Adipose tissue (tissue), 3 donors: ENCODE results near the gene KCNN1. TPM values are rescaled to one million over a fixed set of nuclear protein-coding genes. Genes with fewer than 3 reads are reported as not detected.

Experiments
- H3K27ac ChIP-seq: one replicate; pipeline ENCODE4 v1.5.1; 2013; ENCODE audit warnings: low read depth, low read length
- WGBS, 3 donors: extraction: QIAGEN DNeasy Blood & Tissue Kit; methylation state at CpG; one replicate each; pipeline ENCODE4 v1.1.7; 2013; 5-methylcytosine and 5-hydroxymethylcytosine counted together
- polyA plus RNA-seq, 3 donors: library from polyadenylated mRNA; stranded (reverse); fragments of 200-250 nt; gene quantifications; one replicate each; pipeline ENCODE4 v1.2.3, GENCODE V29; 2013
- donor health status: healthy with polysubstance abuse.
- donor health status: Bipolar disorder and iron deficiency.
- donor health status: healthy.

The KCNN1 gene
- polyA plus RNA-seq, 3 donors: 0.06 to 0.34 TPM; not detected in 1

DNA sequence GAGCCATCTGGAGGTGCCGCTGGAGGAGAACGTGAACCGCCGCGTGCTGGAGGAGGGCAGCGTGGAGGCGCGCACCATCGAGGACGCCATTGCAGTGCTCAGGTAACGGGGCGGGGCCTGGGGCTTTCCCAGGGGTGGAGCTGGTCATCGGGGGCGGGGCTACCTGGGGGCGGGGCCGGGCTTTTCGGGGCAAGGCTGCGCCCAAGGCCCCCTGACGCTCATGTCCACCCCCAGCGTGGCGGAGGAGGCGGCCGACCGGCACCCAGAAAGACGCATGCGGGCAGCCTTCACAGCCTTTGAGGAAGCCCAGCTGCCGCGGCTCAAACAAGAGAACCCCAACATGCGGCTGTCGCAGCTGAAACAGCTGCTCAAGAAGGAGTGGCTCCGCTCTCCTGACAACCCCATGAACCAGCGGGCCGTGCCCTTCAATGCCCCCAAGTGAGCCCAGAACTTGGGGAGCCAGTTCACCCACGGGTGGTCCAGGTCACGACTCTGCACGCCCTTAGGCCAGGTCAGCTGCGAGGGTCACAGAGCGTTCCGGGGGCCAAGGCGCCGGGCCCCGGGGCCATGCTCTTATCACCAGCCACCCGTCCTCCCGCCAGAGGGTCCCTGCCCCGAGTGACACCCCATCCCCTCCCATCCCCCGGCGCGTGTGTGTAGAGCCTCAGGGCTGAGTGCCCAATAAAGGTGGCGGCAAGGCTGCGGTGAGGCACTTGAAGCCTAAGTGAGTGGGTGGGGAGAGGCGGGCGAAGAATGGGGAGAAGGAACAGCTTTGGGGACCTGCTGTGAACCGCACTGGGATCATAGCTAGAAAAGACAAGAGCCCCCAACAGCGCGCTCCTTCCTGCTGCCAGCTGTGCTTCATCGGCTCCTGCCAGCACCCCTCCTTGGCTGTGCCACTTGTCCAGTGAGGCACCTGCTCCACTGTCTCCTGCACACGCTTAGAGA, 23.4 kb upstream of the KCNN1 start:
- 71 to 78% (median 77%) methylated on average over 47 to 57 of the region's 57 CpGs for WGBS, 3 donors
- H3K27ac ChIP-seq: no peak overlapping the region

DNA sequence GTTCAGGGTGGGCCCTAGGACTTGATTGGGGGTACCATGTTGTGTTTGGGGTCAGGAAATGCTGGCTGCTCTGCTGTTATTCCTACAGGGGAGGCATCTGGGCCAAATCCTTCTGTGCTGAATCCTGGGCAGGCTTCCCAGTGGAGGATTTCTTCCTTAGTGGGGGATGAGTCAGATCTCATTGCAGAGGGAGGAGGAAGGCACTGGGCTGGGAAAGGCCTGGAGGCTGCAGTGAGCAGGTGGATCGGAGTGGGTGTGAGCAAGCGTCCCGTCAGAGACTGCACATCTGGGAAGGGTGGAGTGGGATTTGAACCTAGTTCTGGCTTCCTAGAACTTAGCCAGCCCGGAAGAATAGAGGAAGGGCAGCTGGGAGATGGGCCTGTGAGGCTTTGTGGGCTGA, 22.6 kb upstream of the KCNN1 start:
- no peak overlapping the region for H3K27ac ChIP-seq
- 57 to 77% (median 72%) methylated on average over 4 of the region's 4 CpGs for WGBS, 3 donors

DNA sequence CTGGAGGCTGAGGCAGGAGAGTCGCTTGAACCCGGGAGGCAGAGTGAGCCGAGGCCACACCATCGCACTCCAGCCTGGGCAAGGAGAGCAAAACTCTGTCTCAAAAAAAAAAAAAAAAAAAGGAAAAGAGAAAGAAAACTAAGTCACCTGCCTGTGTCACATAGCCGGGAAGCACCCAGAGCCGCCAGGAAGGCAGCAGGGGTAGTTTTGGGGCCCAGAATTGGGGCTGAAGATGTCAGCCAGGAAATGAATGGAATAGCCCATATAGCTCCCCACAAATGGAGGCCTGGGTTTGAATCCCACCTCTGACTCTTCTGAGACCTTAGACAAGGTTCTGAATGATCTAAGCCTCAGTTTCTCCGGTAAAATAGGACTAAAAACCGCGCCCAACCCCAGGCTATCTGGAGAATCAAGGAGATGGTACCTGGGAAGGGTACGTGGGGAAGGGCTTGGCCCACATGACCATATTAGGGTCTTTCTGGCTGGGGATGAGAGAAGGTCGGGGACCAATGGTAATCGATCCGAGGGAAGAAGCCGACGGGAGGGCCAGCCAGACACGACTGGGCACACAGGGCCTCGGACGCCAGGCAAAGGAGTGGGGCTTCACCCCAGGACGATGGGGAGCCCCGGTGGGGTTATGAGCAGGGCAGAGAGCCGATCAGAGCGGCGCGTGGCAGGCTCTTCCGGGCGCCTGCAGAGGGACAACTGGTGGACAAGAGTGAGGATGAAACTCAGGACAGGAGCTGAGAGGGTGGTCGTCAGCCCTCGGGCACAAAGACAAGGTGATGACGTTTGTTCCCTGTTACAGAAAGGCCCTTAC, 19.7 kb upstream of the KCNN1 start:
- WGBS, 3 donors: 16 to 21% (median 18%) methylated on average over 27 to 29 of the region's 29 CpGs
- no peak overlapping the region for H3K27ac ChIP-seq

DNA sequence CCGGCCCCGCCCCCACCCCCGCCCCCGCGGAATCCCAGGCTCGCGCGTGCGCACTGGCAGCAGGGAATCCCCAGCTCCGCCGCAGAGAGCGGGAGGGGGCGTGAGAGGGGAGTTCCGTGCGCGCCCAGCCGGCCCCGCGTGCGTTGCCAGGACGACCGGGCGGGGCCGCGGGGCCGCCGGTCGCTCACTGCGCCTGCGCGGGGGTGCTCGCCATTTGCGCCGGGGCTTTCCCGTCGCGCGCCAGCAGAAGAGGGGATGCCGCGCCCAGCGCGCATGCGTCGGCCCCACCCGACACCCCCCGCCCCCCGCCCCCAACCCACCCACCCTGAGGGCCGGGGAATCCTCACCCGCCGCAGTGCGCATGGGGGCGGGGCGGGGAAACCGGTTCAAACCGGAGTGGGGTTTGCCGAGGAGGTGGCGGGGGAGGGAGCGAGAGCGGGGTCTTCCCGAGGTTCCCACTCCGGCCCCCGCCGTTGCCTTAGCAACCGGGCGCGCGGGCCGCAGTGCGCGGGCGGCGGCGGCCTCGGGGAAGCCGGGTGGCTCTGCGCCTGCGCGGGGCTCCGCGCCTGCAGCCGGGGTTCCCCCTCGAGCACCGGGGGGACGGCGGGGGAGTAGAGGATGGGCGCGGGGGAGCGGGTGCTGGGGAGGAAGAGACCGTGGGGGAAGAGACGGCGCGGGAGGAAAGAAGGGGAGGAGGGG, 18.9 kb upstream of the KCNN1 start:
- no peak overlapping the region for H3K27ac ChIP-seq
- 1 to 2% (median 1%) methylated on average over 54 to 92 of the region's 92 CpGs for WGBS, 3 donors

DNA sequence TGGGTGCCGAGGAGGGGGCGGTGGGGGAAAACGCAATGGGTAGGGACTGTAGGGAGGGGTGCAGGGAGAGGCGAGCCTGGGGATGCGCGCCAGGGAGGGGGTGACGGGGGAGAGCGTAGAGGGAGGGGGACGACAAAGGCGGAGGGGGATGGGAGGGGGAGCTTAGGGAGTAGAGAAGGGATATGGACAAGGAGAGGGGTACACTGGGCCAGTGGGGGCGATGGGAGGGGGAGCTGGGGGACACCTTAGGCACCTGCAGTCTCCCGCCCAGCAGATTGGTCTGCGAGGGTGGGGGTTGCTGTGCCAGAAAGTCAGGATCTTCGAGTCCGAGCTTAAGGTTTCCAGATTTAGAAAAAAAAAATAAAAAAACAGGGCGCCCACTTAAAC, 18.4 kb upstream of the KCNN1 start:
- 0 to 2% (median 0%) methylated on average over 7 to 16 of the region's 16 CpGs for WGBS, 3 donors
- no peak overlapping the region for H3K27ac ChIP-seq

DNA sequence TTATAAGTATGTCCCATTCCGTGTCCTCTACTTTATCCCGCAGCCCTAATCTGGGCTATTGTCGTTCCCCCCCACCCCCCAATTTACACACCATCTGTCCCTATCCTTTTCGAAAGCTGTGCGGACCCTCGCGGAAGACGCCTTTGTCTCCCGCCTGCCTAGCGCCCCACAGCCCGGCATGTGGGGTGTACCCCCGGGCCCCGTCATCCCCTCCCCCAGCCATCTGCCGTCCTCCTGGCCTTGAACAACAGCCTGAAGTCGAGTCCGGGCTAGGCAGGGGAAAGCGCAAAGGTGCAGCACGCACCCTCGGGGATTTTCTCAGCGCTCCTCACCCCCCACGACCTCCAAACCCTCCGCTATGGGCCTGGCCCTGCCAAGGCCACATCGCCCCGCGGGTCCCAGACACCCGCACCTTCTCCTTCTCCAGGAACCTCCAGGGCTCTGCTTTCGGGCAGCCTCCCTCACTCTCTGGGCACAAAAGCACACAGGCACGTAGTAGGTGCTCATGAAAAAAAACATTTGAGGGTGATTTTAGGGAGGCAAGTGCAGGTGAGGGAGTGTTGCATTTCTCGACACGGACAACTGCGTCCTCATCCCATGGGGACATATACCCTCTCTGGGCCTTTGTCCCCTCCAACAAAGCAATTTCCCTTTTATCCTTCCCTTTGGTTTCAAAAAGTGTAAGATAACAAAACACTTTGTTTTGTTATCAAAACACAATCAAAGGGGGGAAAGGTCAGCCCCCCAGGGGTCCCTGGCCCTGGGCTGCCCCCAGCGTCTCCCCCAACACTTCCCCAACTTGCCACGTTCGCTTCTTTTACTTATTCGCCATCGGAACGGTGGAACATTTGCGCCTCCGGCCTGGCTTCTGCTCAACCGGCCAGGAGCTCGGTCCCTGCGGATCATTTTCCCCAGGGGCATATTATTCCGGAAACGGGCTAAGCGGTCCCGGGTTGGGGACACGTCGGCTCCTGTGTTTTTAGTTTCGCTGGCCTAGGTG, 17.7 kb upstream of the KCNN1 start:
- WGBS, 3 donors: 18 to 23% (median 19%) methylated on average over 49 of the region's 49 CpGs
- H3K27ac ChIP-seq: no peak overlapping the region

DNA sequence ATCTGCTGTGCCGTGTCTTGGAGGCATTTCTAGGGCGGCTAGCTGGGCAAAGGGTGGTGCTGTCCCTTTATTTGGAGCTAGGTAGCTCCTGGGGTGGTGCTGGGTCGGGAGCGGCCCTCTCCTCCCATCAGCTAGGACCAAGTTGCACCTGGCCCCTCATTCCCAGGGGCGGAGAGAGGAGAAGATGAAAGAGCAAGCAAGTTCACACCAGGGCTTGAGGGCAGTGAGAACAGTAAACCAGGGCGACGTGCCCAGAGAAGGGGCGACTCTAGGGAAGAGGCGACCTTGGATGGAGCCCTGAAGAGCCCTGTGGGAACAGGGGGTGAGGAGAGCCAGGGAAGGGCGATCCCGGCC, 17.0 kb upstream of the KCNN1 start:
- 11 to 20% (median 18%) methylated on average over 11 of the region's 11 CpGs for WGBS, 3 donors
- H3K27ac ChIP-seq: no peak overlapping the region

DNA sequence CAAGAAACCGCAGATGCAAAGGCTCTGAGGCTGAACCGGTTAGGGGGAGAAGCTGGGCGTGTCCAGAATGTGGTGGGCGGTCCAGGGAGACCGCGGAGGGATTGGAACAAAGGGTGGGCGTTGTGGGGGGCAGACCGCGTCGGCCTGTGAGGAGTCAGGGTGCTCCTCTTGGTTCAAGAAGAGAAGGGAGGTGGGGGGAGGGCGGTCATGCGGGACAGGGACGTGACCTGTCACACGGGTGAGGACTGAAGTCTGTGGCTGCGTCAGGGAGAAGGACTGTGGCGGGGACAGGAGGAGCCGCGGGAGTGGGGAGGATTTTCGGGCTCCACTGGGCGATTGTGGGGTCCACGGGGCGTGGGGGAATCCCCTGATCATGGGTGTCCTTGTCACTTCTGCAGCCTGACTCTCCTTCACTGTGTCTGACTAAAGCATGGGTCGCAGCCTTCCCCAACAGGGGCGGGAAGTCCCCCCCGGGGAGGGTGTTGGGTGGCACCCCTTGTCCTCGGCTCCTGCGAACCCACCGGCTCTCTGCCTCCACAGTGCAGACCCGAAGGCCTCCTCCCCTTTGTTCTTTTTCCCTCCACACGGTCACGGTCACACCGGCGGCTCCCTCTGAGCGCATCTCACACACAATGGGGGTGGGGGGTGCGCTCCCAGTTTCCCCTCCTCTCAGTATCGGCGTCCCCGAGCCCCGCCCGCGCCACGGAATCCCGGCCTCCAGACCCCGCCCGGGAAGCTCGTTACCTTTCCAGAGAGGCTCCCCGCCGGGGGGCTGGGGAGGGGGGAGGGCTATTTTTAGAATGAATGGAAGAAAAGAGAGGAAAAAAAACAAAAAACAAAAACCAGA, 16.4 kb upstream of the KCNN1 start:
- WGBS, 3 donors: 1 to 2% (median 2%) methylated on average over 47 to 48 of the region's 48 CpGs
- no peak overlapping the region for H3K27ac ChIP-seq

DNA sequence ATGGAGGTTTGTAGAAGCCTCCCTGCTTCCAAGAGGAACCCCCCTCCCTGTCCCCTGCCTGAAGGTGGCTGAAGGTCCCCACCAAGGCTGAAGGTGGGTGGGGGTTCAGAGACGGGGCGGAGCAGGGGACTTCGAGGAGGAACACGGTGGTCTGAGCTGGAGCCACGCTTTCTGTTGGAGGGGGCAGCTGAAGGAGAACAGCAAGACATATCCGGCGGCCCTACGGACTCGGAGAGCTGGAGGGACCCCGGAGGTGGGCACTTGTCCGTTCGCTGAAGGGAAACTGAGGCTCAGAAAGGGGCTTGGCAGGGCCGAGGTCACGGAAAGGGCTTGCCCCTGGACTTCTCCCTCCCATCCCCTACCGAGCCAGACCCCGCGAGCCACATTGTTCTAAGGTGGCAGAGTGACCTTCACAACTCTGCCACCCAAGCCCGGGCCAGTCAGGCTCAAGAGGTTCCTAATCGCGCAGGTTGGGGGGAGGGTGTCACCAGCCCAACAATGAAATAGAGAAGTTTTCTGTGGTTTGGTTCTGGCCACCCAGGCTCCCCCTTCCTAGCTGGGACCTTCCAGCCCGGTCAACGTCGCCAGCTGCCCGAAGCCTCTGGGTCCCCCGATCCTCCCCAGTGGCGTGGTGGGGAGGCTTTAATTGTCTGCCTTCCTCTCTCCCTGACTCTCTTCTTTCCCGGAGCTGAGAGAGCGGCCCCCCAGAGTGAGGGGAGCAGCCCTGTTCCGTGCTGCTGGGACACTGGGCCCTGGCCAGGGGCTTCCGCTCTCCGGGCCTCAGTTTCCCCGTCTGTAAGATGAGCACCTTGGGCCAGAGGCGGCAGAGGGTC, 15.5 kb upstream of the KCNN1 start:
- WGBS, 3 donors: 1 to 2% (median 2%) methylated on average over 32 to 33 of the region's 33 CpGs

DNA sequence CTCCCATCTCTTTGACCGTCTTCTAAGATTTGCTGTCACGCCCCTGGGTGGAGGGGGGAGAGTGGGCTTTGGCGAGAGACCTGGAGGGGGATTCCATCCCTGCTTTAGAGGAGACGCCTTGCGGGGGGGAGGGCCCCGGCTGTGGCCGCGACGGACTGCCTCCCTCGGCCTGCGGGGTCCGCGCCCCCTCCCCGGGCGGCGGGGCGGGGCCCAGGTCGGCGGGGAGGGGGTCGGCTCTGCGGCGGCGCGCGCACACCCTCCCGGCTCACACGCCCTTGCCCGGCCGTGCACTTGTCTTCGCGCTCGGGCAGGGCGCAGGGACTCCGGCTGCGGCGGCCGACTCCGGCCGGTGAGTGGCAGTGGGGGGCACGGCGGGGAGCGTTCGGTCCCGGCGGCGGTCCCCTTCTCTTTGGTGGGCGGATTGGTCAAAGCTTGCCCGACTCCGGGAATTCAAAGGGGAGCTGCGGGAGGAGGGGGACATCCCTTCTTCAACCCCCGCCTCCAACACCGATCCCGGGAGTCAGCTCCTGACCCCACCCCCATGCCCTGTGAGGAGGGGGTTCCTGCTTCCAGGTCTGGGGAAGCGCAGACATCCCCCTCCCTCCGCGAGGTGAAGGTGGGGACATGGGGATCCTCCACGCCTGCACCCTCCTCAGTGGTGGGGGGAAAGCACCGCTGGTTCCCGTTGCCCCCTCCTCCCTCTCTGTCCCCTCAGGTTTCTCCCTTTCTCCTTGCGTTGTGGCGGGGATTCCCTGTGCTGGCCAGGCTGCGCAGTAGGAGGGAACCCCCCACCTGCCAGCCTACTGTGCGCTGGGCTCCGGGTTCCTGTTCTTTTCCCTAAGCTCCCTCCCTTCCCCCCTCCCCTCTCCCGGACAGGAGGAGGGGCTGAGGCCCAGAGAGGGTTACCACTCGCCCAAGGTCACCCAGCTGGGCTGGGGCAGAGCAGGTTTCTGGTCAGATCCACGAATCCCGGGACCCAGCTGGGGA, 14.6 kb upstream of the KCNN1 start:
- WGBS, 3 donors: 1 to 2% (median 1%) methylated on average over 55 to 68 of the region's 68 CpGs
- no peak overlapping the region for H3K27ac ChIP-seq

More for the DNA sequence above, 15.5 kb upstream of the KCNN1 start:
- H3K27ac ChIP-seq: no peak overlapping the region

DNA sequence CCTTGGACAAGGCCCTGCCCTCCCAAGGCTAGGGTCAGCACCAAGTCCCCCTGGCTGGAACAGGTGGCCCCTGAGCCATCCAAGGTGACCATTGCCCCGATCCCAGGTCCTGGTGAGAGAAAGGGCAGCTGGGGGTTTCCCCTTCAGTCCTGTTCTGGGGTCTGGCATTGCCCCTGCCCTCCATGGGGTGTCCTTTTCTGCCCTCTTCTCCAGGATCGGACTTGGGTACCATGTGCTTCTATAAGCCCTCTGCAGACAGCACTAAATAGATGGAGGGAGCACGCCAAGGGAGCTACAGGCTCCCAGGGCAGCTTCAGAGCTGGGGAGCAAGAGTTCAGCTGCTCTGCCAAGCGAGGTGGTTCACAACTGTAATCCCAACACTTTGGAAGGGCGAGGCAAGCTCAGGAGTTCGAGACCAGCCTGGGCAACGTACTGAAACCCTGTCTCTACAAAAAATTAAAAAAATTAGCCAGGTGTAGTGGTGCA, 13.5 kb upstream of the KCNN1 start:
- WGBS, 3 donors: 51 to 64% (median 64%) methylated on average over 7 of the region's 7 CpGs

DNA sequence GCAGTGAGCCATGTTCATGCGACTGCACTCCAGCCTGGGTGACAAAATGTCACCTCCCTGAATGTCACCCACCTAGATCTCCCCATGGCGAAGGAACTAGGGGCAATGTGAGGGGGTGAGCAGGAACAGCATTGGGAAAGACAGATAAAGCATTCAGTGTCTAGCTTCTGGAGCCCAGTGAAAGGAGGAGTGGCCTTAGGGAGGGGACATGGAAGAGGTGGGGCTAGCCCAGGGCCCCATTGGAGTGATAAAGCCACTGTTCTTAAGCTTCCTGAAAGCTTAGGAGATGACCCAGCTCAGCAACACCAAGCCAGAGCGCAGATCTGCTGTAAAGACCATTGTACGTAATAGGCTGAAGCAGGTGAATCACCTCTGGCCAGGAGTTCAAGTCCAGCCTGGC, 13.0 kb upstream of the KCNN1 start:
- no peak overlapping the region for H3K27ac ChIP-seq
- 75 to 88% (median 84%) methylated on average over 4 of the region's 4 CpGs for WGBS, 3 donors

More for the DNA sequence above, 13.5 kb upstream of the KCNN1 start:
- no peak overlapping the region for H3K27ac ChIP-seq

DNA sequence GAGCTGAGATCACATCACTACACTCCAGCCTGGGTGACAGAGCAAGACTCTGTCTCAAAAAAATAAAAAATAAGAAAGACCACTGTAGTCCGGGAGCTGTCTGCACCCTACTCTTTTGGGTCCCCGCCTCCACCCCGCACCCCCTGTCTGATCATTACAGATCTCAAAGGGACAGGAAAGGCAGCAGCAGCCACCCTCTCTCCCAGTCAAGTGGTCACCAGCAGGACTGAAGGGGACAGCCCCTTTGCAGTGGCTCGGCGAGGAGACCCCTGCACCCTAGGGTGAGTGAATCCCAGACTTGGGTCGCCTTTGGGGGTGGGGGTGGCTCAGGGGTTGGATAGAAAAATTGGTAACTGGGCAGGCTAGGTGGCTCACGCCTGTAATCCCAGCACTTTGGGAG, 12.5 kb upstream of the KCNN1 start:
- WGBS, 3 donors: 71 to 88% (median 85%) methylated on average over 7 of the region's 7 CpGs
- no peak overlapping the region for H3K27ac ChIP-seq

DNA sequence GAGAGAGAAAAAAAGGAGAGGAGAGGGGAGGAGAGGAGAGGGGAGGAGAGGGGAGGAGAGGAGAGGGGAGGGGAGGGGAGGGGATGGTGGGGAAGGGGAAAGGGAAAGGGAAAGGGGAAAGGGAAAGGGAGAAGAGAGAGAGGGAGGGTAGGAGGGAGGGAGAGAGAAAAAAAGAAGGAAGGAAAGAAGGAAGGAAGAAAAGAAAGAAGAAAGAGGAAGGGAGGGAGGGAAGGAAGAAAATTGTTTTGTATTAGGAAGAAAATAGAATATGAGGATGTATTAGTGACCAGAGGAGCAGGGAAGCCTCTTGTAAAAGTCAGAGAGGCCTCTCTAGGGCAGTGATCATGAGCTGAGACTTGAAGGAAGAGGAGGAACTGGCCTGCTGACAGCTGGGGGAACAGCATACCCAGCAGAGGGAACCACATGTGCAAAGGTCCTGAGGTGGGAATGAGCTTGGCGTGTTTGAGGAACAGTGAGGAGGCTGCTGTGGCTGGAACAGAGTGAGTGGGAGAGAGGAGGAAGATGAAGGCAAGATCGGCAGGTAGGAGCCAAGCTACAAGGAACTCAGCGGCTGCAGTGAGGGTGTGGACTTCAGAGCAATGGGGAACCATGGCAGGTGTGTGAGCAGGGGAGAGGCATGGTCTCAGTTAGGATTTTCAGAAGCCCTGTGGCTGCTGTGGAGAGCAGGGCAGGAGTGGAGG, 9.6 kb upstream of the KCNN1 start:
- no peak overlapping the region for H3K27ac ChIP-seq
- 75 to 80% (median 77%) methylated on average over 3 of the region's 3 CpGs for WGBS, 3 donors
